K562 (cell line): Measurements from ENCODE around the gene ANKRD60. TPM values are rescaled to one million over a fixed set of nuclear protein-coding genes. Genes with fewer than 3 reads are reported as not detected.
A peak's percentile ranks its signal among the peaks of the same experiment; 100 is the strongest.

Source experiments
- BACH1 ChIP-seq: fragments of 200-800 bp; sonication (Bioruptor generic); IDR thresholded peaks from 2 replicates; pipeline ENCODE4 v1.6.1; 2016; ENCODE audit warnings: missing genetic modification characterization, missing compliant biosample characterization
- BRCA1 ChIP-seq, 2 experiments: fragments of 450-650 bp in 1 of 2; sonication (generic) in 1 of 2; formaldehyde crosslinking in 1 of 2; IDR thresholded peaks; 2 replicates each; pipeline versions ENCODE4 v1.5.0 to v1.6.1; 2017 to 2020; ENCODE audit warnings: mild to moderate bottlenecking in 1 of 2, missing genetic modification reagents in 1 of 2
- CEBPZ ChIP-seq: fragments of 150-350 bp; IDR thresholded peaks from 2 replicates; pipeline ENCODE4 v1.6.1; 2014; ENCODE audit warnings: low read depth, mild to moderate bottlenecking, low read length, borderline replicate concordance
- CXXC5 ChIP-seq: fragments of 250-450 bp; sonication (Bioruptor Pico); IDR thresholded peaks from 2 replicates; pipeline ENCODE4 v1.8.0; 2022; ENCODE audit warnings: inconsistent platforms, mild to moderate bottlenecking, moderate library complexity
- DEAF1 ChIP-seq: fragments of 450-650 bp; formaldehyde crosslinking; IDR thresholded peaks from 2 replicates; pipeline ENCODE4 v1.4.0; 2020; ENCODE audit warnings: mild to moderate bottlenecking, moderate library complexity
- MAZ ChIP-seq, 2 experiments: fragments of 450-650 bp in 1 of 2; sonication (generic) in 1 of 2; formaldehyde crosslinking; IDR thresholded peaks in 1 of 2; conservative IDR thresholded peaks in 1 of 2; 2 replicates each; pipeline versions ENCODE4 v1.4.0 to v1.5.0; 2020; ENCODE audit warnings: mild to moderate bottlenecking in 1 of 2, missing genetic modification reagents in 1 of 2
- NRF1 ChIP-seq, 2 experiments: fragments of 450-650 bp; IDR thresholded peaks in 1 of 2; conservative IDR thresholded peaks in 1 of 2; 2 replicates each; pipeline ENCODE4 v1.6.1; 2014; ENCODE audit warnings: mild to moderate bottlenecking in 2 of 2
- RB1 ChIP-seq: fragments of 450-650 bp; IDR thresholded peaks from 2 replicates; pipeline ENCODE4 v1.6.1; 2017; ENCODE audit warnings: low read depth, mild to moderate bottlenecking
- RCOR1 ChIP-seq, 2 experiments: IDR thresholded peaks; 2 replicates each; pipeline ENCODE4 v1.6.1; 2012; ENCODE audit warnings: low read depth in 2 of 2, low read length in 2 of 2, borderline replicate concordance in 1 of 2, improper control_type of control experiment in 1 of 2
- SPI1 ChIP-seq: IDR thresholded peaks from 2 replicates; pipeline ENCODE4 v1.6.1; 2011; ENCODE audit warnings: low read depth, low read length, control low read depth, borderline replicate concordance
- TFAP4 ChIP-seq: sonication (generic); formaldehyde crosslinking; IDR thresholded peaks from 2 replicates; pipeline ENCODE4 v1.8.0; 2022; ENCODE audit warnings: missing genetic modification reagents, mild to moderate bottlenecking, moderate library complexity, borderline replicate concordance
- XRCC5 ChIP-seq: fragments of 200-400 bp; formaldehyde crosslinking; IDR thresholded peaks from 2 replicates; pipeline ENCODE4 v1.6.1; 2017; ENCODE audit warnings: low read depth, mild to moderate bottlenecking, low read length
- ZBTB1 ChIP-seq: sonication (generic); formaldehyde crosslinking; IDR thresholded peaks from 2 replicates; pipeline ENCODE4 v1.8.1; 2023; ENCODE audit warnings: missing genetic modification reagents, low read depth, mild to moderate bottlenecking, borderline replicate concordance
- ZBTB7A ChIP-seq: IDR thresholded peaks from 2 replicates; pipeline ENCODE4 v1.6.1; 2011; ENCODE audit warnings: low read depth, mild to moderate bottlenecking, low read length, moderate library complexity, borderline replicate concordance; ENCODE audit not compliant: control insufficient read depth
- ZFP30 ChIP-seq: fragments of 250-450 bp; sonication (Bioruptor Pico); IDR thresholded peaks from 2 replicates; pipeline ENCODE4 v1.8.0; 2022; ENCODE audit warnings: moderate library complexity, mild to moderate bottlenecking, inconsistent platforms, borderline replicate concordance
- ZNF512 ChIP-seq: IDR thresholded peaks from 2 replicates; pipeline ENCODE4 v1.6.1; 2016; ENCODE audit warnings: missing genetic modification characterization, missing compliant biosample characterization
- ZNF830 ChIP-seq: fragments of 250-450 bp; sonication (Bioruptor Pico); IDR thresholded peaks from 2 replicates; pipeline ENCODE4 v1.5.0; 2021; ENCODE audit warnings: mild to moderate bottlenecking
- polyA plus RNA-seq, 8 experiments: library from polyadenylated mRNA; depleted of rRNA in 4 of 8; stranded (reverse) in 5 of 8; unstranded in 3 of 8; fragments of >200 nt; fragmentation: Nextera tagmentation in 2 of 8; fragmentation: Illumina TruSeq in 1 of 8; extraction: Ambion mirVana in 2 of 8; extraction: Trizol in 1 of 8; gene quantifications; 2 replicates each; pipeline versions ENCODE4 v1.2.1 to v1.2.3, GENCODE V29; 2011 to 2014; ENCODE audit warnings: inconsistent platforms in 1 of 8, missing spikeins in 1 of 8
- total RNA-seq, 7 experiments: library from RNA; depleted of rRNA in 6 of 7; stranded (reverse); fragments of >200 nt in 6 of 7; fragmentation: Illumina TruSeq in 2 of 7; extraction: Trizol in 2 of 7; gene quantifications; 2 replicates each; pipeline versions ENCODE4 v1.2.1 to v1.2.3, GENCODE V29; 2011 to 2021; ENCODE audit warnings: low replicate concordance in 1 of 7

Gene ANKRD60
- total and polyA plus RNA-seq, 9 of the 15 experiments (the other 6 are each of a cell fraction or from before 2014, with no cell fraction given): not detected

GRCh38 chr20:58179432-58180099, 48.9 kb downstream of the ANKRD60 start (continued):
- TF ChIP-seq BRCA1 (IDR thresholded peaks at IDR 0.05): no peak
- TF ChIP-seq BRCA1 (CRISPR knock-in tag; IDR thresholded peaks at IDR 0.05): no peak
- no peak for TF ChIP-seq CEBPZ
- TF ChIP-seq ZNF512 (tag): no peak
- peak; percentile 29; the same call in 1 of the 2 replicates for TF ChIP-seq ZBTB7A
- peak; percentile 44; the same call in 1 of the 2 replicates for TF ChIP-seq TFAP4 (CRISPR knock-in tag)
- TF ChIP-seq BACH1 (tag): no peak
- TF ChIP-seq XRCC5: peak; percentile 63; the same call in 1 of the 2 replicates
- TF ChIP-seq MAZ (CRISPR knock-in tag; conservative IDR thresholded peaks at IDR 0.05 in 1 of 2, IDR thresholded peaks at IDR 0.05 in 1 of 2): peak in 1 of 2 experiments; percentile 39; a peak in 1 of 4 replicates
- TF ChIP-seq ZNF830 (CRISPR knock-in tag): no peak
- peak in 1 of 2 experiments; percentile 45; a peak in 1 of 4 replicates for TF ChIP-seq RCOR1 (IDR thresholded peaks at IDR 0.05; ENCODE audit: borderline replicate concordance in 1 of 2, low read depth in 2 of 2, low read length in 2 of 2)
- TF ChIP-seq NRF1 (conservative IDR thresholded peaks at IDR 0.05 in 1 of 2, IDR thresholded peaks at IDR 0.05 in 1 of 2): 0 out of 4 replicates have a peak, but pooled peaks have one; percentile 10 to 23
- 0 out of 2 replicates have a peak, but pooled peaks have one; percentile 8 for TF ChIP-seq SPI1
- TF ChIP-seq RB1: peak; percentile 77; the same call in 1 of the 2 replicates
- peak; percentile 20; the same call in 1 of the 2 replicates for TF ChIP-seq CXXC5 (CRISPR knock-in tag)
- TF ChIP-seq ZBTB1 (CRISPR knock-in tag): no peak
- peak; percentile 35; the same call in 1 of the 2 replicates for TF ChIP-seq DEAF1 (CRISPR knock-in tag)
- no peak for TF ChIP-seq ZFP30 (CRISPR knock-in tag)
